OCI-LY1 (cell line): ENCODE data around the gene CUBN.

Experiments
- H2AFZ ChIP-seq: fragments of 200-600 bp; sonication (generic), shearing (Covaris generic); 2 replicates; pipeline ENCODE4 v1.6.0; 2014; ENCODE audit warnings: antibody characterized with exemption, mild to moderate bottlenecking, low read length
- H3F3A ChIP-seq: fragments of 200-600 bp; sonication (generic), shearing (Covaris generic); 2 replicates; pipeline ENCODE4 v1.6.0; 2014; ENCODE audit warnings: mild to moderate bottlenecking, antibody characterized with exemption, low read length, moderate library complexity; ENCODE audit not compliant: insufficient read depth
- H3K27ac ChIP-seq: fragments of 200-600 bp; sonication (generic); 2 replicates; pipeline ENCODE4 v1.5.1; 2014; ENCODE audit warnings: low read length, mixed run types, mild to moderate bottlenecking, low read depth; ENCODE audit not compliant: poor library complexity, severe bottlenecking
- H3K27me3 ChIP-seq: fragments of 200-600 bp; sonication (generic); 2 replicates; pipeline ENCODE4 v1.6.0; 2014; ENCODE audit warnings: antibody characterized with exemption, mild to moderate bottlenecking, low read length, moderate library complexity; ENCODE audit not compliant: insufficient read depth
- H3K36me3 ChIP-seq: fragments of 200-600 bp; sonication (generic); 2 replicates; pipeline ENCODE4 v1.6.1; 2014; ENCODE audit warnings: mild to moderate bottlenecking, antibody characterized with exemption, low read length, moderate library complexity, mixed read lengths; ENCODE audit not compliant: insufficient read depth
- H3K4me1 ChIP-seq: fragments of 200-600 bp; sonication (generic); 2 replicates; pipeline ENCODE4 v1.5.1; 2014; ENCODE audit warnings: mild to moderate bottlenecking, low read length, moderate library complexity; ENCODE audit not compliant: insufficient read depth, severe bottlenecking
- H3K4me2 ChIP-seq: fragments of 200-600 bp; sonication (generic), shearing (Covaris generic); 2 replicates; pipeline ENCODE4 v1.6.1; 2014; ENCODE audit warnings: low read length
- H3K4me3 ChIP-seq: fragments of 200-600 bp; sonication (generic); 2 replicates; pipeline ENCODE4 v1.5.1; 2014; ENCODE audit warnings: low read length, low read depth, mild to moderate bottlenecking, mixed read lengths; ENCODE audit not compliant: poor library complexity, severe bottlenecking
- H3K79me2 ChIP-seq: fragments of 200-600 bp; shearing (Covaris generic); 2 replicates; pipeline ENCODE4 v1.6.1; 2016; ENCODE audit warnings: mixed run types, low read length, mixed read lengths; ENCODE audit not compliant: insufficient read depth
- H3K9ac ChIP-seq: fragments of 200-600 bp; sonication (generic), shearing (Covaris generic); 2 replicates; pipeline ENCODE4 v1.6.1; 2014; ENCODE audit warnings: mild to moderate bottlenecking, low read length, mixed read lengths
- H3K9me2 ChIP-seq: fragments of 200-600 bp; sonication (generic), shearing (Covaris generic); 2 replicates; pipeline ENCODE4 v1.6.1; 2014; ENCODE audit warnings: low read depth, mild to moderate bottlenecking, low read length, mixed read lengths
- H3K9me3 ChIP-seq: fragments of 200-600 bp; shearing (Covaris generic); 2 replicates; pipeline ENCODE4 v1.6.1; 2014; ENCODE audit warnings: low read length, mixed read lengths
- H4K20me1 ChIP-seq: fragments of 200-600 bp; sonication (generic), shearing (Covaris generic); 2 replicates; pipeline ENCODE4 v1.6.0; 2016; ENCODE audit warnings: mild to moderate bottlenecking, low read length; ENCODE audit not compliant: insufficient read depth
- CTCF ChIP-seq: fragments of 200-600 bp; sonication (generic), shearing (Covaris generic); IDR thresholded peaks from 2 replicates; pipeline ENCODE4 v1.5.1; 2017; ENCODE audit warnings: mild to moderate bottlenecking, antibody characterized with exemption, low read length, moderate library complexity, mixed read lengths
- EZH2 ChIP-seq: fragments of 200-600 bp; sonication (generic), shearing (Covaris generic); IDR thresholded peaks from 2 replicates; pipeline ENCODE4 v1.8.0; 2017; ENCODE audit warnings: borderline replicate concordance, mixed run types, mild to moderate bottlenecking, antibody characterized with exemption, low read length, moderate library complexity, mixed read lengths

Gene CUBN

GRCh38 chr10:17026686-17027485, 102.7 kb downstream of the CUBN start:
- Histone ChIP-seq H3K9ac (no peak overlapping the region), H3K4me3 (no peak overlapping the region), H3K9me2 (no peaks in the 10 kb centered on the region), H3K9me3 (no peaks in the 10 kb centered on the region), H3K4me1 (no peaks in the 10 kb centered on the region), H3F3A (no peaks in the 10 kb centered on the region), H4K20me1 (no peaks in the 10 kb centered on the region), H3K27me3 (no peaks in the 10 kb centered on the region), H3K79me2 (no peaks in the 10 kb centered on the region), H3K27ac (no peak overlapping the region), H2AFZ (no peak overlapping the region), H3K4me2 (no peak overlapping the region), H3K36me3 (no peaks in the 10 kb centered on the region)
- TF ChIP-seq EZH2, result no peak
- TF ChIP-seq CTCF, result no peak

- no peaks in the 10 kb centered on the region for H3K4me1 ChIP-seq
- H3K79me2 ChIP-seq, result no peaks in the 10 kb centered on the region
- H4K20me1 ChIP-seq, result no peaks in the 10 kb centered on the region
- H3K9ac ChIP-seq, result no peak overlapping the region
- H3K27ac ChIP-seq, result no peak overlapping the region
- H3F3A ChIP-seq, result no peaks in the 10 kb centered on the region
- H2AFZ ChIP-seq, result no peak overlapping the region
- no peak overlapping the region for H3K4me3 ChIP-seq
- H3K9me3 ChIP-seq, result no peaks in the 10 kb centered on the region
- H3K4me2 ChIP-seq, result no peak overlapping the region
- H3K9me2 ChIP-seq, result no peaks in the 10 kb centered on the region
- no peaks in the 10 kb centered on the region for H3K27me3 ChIP-seq
- no peaks in the 10 kb centered on the region for H3K36me3 ChIP-seq
- TF ChIP-seq CTCF (no peak), EZH2 (no peak)
Observed at GRCh38 chr10:17025444-17026295, 103.9 kb downstream of the CUBN start.

- H4K20me1 ChIP-seq, result no peaks in the 10 kb centered on the region
- H3K9ac ChIP-seq, result no peak overlapping the region
- no peaks in the 10 kb centered on the region for H3F3A ChIP-seq
- no peaks in the 10 kb centered on the region for H3K9me2 ChIP-seq
- H3K4me3 ChIP-seq, result no peak overlapping the region
- no peaks in the 10 kb centered on the region for H3K9me3 ChIP-seq
- H2AFZ ChIP-seq, result no peak overlapping the region
- H3K4me1 ChIP-seq, result no peaks in the 10 kb centered on the region
- no peaks in the 10 kb centered on the region for H3K79me2 ChIP-seq
- no peak for TF ChIP-seq CTCF
- TF ChIP-seq EZH2, result no peak
- no peak overlapping the region for H3K27ac ChIP-seq
- no peak overlapping the region for H3K4me2 ChIP-seq
- H3K27me3 ChIP-seq, result no peaks in the 10 kb centered on the region
- H3K36me3 ChIP-seq, result no peaks in the 10 kb centered on the region
Observed at GRCh38 chr10:17024461-17024860, 105.2 kb downstream of the CUBN start.
